Ascending aorta (tissue), 2 donors: ENCODE results near the gene UBE2E2. TPM values are rescaled to one million over a fixed set of nuclear protein-coding genes. Genes with fewer than 3 reads are reported as not detected.

ENCODE experiments used
- DNase-seq, 2 donors: peaks; one replicate each; pipeline ENCODE4 v3.0.0-alpha.2; 2019; ENCODE audit warnings: low spot score in 2 of 2
- H3K27ac ChIP-seq, 2 donors: fragments of 200-600 bp; sonication (generic); one replicate each; pipeline ENCODE4 v1.5.1; 2016 to 2017; ENCODE audit warnings: mild to moderate bottlenecking in 1 of 2
- H3K27me3 ChIP-seq: fragments of 200-600 bp; sonication (generic); one replicate; pipeline ENCODE4 v1.5.1; 2017
- H3K36me3 ChIP-seq, 2 donors: fragments of 200-600 bp; sonication (generic); one replicate each; pipeline ENCODE4 v1.5.1; 2016
- H3K4me1 ChIP-seq, 2 donors: fragments of 200-600 bp; sonication (generic); one replicate each; pipeline ENCODE4 v1.5.1; 2016 to 2017; ENCODE audit warnings: mild to moderate bottlenecking in 1 of 2
- H3K4me3 ChIP-seq, 2 donors: fragments of 200-600 bp; sonication (generic); one replicate each; pipeline ENCODE4 v1.5.1; 2016 to 2017; ENCODE audit warnings: mild to moderate bottlenecking in 1 of 2
- H3K9me3 ChIP-seq, 2 donors: fragments of 200-600 bp; sonication (generic); one replicate each; pipeline ENCODE4 v1.5.1; 2016
- CTCF ChIP-seq, 3 experiments: fragments of 200-600 bp in 2 of 3; fragments of 450-650 bp in 1 of 3; sonication (generic) in 2 of 3; IDR thresholded peaks; one replicate each; pipeline ENCODE4 v1.5.1; 2016 to 2019; ENCODE audit warnings: antibody characterized with exemption in 3 of 3, mild to moderate bottlenecking in 1 of 3, moderate library complexity in 1 of 3
- intact Hi-C: fragments of 100-400 bp; cut with DNase I; formaldehyde crosslinking; loops from one replicate; pipeline ENCODE4 v1.15.1; 2023
- total RNA-seq: library from RNA; depleted of rRNA; stranded (reverse); fragments of >200 nt; gene quantifications from one replicate; pipeline ENCODE4 v1.1.0, GENCODE V29; 2016

The UBE2E2 gene
- total RNA-seq, 1 donor from 2014 or later = 5.3 TPM

GRCh38 chr3:23444386-23444785, 241.3 kb downstream of the UBE2E2 start:
- DNase-seq = no peak

GRCh38 chr3:23446301-23446700, 243.2 kb downstream of the UBE2E2 start:
- no peak overlapping the region for H3K4me3 ChIP-seq
- intact Hi-C loops = no loop called here
- no peak for DNase-seq
- no peaks in the 10 kb centered on the region for H3K4me1 ChIP-seq
- H3K9me3 ChIP-seq = no peaks in the 10 kb centered on the region
- H3K27ac ChIP-seq = no peak overlapping the region
- TF ChIP-seq CTCF (IDR thresholded peaks at IDR 0.05) = no peak
- H3K27me3 ChIP-seq = no peaks in the 10 kb centered on the region
- H3K36me3 ChIP-seq = no peaks in the 10 kb centered on the region

More at GRCh38 chr3:23444386-23444785, 241.3 kb downstream of the UBE2E2 start:
- H3K4me3 ChIP-seq = no peak overlapping the region
- H3K27me3 ChIP-seq = no peaks in the 10 kb centered on the region
- no peaks in the 10 kb centered on the region for H3K4me1 ChIP-seq
- no peak for TF ChIP-seq CTCF (IDR thresholded peaks at IDR 0.05)
- intact Hi-C loops = no loop called here
- H3K36me3 ChIP-seq = no peaks in the 10 kb centered on the region
- no peak overlapping the region for H3K27ac ChIP-seq
- H3K9me3 ChIP-seq = no peaks in the 10 kb centered on the region

GRCh38 chr3:23448998-23449537, 245.9 kb downstream of the UBE2E2 start:
- intact Hi-C loops = no loop called here
- H3K4me1 ChIP-seq = no peaks in the 10 kb centered on the region
- H3K4me3 ChIP-seq = no peak overlapping the region
- H3K27ac ChIP-seq = no peak overlapping the region
- H3K36me3 ChIP-seq = no peaks in the 10 kb centered on the region
- TF ChIP-seq CTCF (IDR thresholded peaks at IDR 0.05) = no peak
- no peaks in the 10 kb centered on the region for H3K9me3 ChIP-seq
- no peak for DNase-seq
- no peaks in the 10 kb centered on the region for H3K27me3 ChIP-seq

- Histone ChIP-seq H3K9me3 (no peaks in the 10 kb centered on the region), H3K27ac (no peak overlapping the region), H3K27me3 (no peaks in the 10 kb centered on the region), H3K4me3 (no peak overlapping the region), H3K36me3 (no peaks in the 10 kb centered on the region), H3K4me1 (peaks cover 0 to 3% of the 10 kb centered on the region in 2 donors)
- TF ChIP-seq CTCF (IDR thresholded peaks at IDR 0.05) = no peak
- intact Hi-C loops = no loop called here
- no peak for DNase-seq
Observed at GRCh38 chr3:23450051-23450450, 246.9 kb downstream of the UBE2E2 start.

GRCh38 chr3:23450806-23451205, 247.7 kb downstream of the UBE2E2 start:
- intact Hi-C loops = no loop called here

More at GRCh38 chr3:23450806-23451205, 247.7 kb downstream of the UBE2E2 start:
- no peaks in the 10 kb centered on the region for H3K27me3 ChIP-seq
- no peak for TF ChIP-seq CTCF (IDR thresholded peaks at IDR 0.05)
- no peaks in the 10 kb centered on the region for H3K9me3 ChIP-seq
- DNase-seq = no peak
- H3K27ac ChIP-seq = no peak overlapping the region
- H3K36me3 ChIP-seq = no peaks in the 10 kb centered on the region
- no peak overlapping the region for H3K4me3 ChIP-seq
- H3K4me1 ChIP-seq = peaks cover 0 to 3% of the 10 kb centered on the region in 2 donors
